NCI-H1436 treated with DMSO at 0.1 percent for 48 hours (cell line): ENCODE measurements around the gene PHF19.

Experiments used
- DNase-seq: peaks from one replicate; lab custom pipeline; 2025; lab: John Stamatoyannopoulos, UW

Gene PHF19

DNA sequence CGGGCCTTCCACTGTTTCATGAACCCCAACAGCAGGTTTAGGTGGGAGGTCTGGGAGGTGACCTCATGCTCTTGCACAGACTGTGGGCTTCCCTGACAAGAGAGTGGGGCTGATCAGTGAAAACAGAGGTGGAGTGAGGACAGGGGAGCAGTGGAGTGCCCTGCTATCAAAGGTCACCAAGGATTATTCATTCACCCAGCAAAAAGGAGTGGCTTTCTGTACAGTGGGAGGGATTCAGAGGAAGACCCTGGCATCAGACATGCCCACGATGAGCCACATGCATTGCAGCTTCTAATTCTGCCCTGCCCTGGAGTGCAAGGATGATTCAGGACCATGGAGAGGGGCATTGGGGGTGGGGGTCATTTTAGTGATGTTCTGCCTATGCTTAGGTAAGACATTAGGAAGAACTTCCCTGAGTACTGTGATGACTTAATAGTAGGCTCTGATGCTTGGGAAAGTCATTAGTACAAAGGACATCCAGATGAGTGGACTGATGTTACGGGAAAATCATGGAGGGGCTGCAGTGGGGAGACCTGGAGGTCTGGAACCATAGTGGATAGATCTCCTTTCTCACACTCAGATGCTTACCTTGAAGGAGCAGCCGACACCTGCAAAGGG, 36.8 kb upstream of the PHF19 start:
- no peak for DNase-seq

DNA sequence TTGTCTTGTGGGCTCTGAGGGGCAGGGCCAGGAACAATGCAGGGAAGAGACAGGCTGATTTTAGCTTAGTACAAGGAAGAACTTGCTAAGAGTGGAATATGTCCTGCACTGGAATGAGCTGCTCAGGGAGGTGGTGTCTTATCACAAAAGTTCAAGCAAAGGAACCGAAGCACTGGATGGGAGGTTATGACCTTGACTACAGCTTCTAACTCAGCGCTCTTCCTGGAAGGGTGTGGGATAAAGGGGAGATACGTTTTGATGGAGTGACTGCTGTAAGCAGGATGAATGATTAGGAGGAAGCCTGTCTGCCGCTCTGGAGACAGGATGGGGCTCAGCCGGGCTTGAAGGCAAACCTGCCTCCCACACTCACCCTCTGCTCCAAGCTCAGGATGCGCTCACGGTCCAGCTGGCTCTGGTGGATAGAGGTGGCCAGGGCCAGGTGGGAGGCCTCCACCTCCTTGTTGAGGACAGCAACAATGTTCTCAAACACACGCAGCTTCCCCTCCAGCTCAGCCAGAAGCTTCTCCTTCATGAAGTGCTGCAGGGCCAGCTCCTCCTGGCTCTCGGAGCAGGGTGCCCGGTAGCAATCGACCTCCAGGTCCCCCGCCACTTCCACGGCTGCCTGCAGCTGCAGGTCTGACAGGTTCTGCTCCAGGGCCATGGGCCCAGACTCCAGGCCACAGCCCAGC, 36.1 kb upstream of the PHF19 start:
- no peak for DNase-seq

DNA sequence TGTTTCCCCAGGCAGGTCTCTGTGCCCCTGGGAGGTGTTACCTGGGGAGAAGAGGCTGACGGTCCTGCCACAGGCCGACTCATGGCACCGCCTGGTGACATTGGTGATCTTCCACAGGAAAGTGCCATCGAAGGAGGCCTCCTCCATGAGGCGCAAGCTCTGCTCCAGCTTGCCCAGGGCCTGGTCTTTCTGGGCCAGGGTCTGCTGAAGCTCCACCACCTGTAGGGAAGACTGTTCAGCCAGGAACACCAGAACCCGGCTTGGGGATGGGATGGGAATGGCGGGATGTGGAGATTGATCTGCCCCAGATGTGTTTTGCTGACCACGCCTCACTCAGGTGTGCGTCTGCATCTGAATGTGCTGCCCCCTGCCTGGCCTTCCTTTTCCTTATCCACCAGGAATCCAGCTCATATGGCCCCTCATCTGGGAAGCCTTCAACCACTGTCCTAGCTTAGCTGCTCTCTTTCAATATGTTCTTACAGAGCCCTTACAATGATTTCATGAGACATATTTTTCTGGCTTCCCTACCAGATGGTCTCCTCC, 34.4 kb upstream of the PHF19 start:
- no peak for DNase-seq

GRCh38 chr9:120910643-120911042, 33.7 kb upstream of the PHF19 start:
- no peak for DNase-seq

GRCh38 chr9:120909904-120910303, 32.9 kb upstream of the PHF19 start:
- DNase-seq = no peak

DNA sequence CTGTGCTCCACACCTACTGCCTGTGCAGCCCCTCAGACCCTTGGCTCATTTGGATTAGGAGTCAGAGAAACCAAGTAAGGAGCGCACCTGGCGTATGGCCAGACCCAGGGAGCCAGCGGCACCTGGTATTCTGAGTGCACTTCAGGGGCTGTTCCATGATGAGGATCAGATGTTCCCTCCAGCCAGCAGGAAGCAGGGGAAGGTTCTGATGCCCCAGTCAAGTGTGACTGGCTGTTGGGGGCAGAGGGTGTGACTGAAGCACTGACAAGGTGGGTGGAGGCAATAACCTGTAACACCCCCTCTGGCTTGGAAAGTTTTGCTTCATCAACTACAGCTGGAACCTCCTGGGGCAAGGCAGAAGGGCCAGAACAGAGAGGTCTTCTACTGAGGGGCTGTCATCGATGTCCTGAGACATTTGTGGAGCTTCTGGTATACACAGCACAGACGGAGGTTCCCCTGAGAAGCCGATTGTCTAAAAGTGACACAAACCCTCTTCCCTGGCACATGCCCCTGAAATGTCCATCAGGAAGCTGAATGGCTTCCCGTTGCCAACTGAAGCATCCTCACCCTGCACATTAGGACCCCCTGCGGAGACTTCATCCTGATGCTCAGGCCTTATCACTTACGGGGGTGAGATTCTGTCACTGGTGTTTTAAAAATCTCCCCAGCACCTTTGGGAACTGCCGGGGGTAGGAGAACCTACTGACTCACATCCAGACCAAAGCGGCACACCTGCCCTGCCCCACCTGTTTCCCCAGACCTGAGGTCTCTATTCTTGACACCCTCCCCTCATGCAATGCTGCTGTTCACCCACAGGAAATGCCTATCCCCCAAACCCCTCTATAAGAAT, 28.6 kb upstream of the PHF19 start:
- no peak for DNase-seq

- no peak for DNase-seq
These were observed 28.0 kb upstream of the PHF19 start for GRCh38 chr9:120904978-120905301.

DNA sequence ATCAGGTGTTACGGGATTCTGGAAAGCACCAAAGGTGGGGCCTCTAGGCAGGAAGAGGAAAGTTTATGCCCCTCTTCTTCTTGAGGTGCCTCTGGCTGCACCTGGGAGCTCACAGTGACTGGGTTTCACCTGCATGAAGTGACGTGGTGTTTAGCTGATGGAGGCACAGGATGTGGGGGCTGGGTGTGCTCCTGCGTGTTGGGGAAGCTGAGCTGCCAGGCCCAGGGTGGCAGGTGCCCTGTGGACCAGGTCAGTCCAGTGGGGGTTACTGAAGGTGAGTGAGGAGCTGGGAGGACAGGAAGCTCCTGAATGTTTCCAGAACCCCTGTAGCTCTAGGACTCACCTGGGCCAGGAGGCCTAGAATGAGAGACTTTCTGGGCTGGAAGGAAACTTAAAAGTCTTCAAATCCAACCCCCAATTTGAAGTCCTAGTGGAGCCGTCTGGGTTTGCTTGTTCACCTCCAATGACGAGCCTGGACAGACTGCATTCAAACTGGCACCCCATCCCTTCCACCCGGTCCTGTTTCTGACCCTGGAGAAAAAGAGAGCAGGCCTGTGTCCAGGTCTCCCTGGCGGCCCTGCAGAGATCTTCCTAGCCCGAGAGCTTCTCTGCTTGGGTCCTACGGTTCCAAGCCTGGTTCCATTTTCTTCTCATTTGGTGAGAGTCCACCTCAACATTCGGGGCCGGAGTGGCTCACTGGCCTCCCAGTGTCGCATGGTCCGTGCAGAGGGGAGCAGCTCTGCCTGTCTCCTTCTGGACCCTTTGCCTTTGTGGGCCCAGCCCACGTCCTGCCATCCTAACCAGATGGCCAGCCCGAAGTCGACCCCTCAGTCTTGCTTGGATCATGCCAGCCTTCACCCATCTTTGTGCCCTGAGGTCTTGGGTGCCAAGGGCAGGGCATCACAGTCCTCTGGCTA, 27.3 kb upstream of the PHF19 start:
- no peak for DNase-seq

DNA sequence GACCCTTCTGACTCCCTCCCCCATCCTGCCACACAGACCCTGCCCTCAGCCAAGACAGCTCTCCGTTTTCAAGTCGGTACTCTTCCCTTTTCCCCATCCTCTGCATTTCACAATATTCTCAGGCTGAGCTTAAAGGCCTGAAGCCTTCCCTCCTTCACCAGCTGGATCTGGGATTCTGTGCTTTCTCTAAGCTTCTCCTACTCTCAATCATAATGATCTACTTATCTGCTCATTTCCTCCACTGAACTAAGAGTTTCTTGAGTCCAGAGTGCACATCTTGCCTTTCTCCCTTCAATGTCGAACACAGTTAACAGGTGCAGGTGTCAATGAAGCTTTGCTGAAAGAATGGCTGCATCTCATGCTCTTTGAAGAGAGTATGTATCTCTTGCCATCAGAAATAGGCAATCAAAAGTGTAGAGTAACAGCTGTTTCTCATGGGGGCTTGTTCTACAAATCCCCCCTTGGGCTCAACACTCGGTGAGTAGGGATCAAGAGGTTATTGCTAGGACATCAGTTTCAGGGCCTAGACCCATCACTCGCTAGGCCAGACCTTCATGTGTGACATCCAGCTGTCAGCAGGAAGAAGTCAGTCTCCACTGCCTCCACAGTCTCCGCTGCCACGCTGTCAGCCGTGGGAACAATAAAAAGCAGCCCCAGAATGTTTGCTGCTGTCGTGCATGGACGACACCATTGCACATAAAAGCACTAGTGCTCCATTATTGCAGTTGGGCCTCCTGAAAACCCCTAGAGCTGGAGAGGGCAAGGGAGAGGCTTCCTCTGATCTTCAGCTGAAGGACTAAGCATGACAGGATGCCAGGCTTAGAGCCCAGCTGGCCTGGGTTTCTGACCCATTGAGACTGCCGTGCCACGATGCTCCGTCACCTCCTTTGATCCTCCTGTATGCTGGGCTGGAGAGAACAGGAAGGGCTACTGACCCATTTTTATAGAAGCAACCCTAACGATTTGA, 25.9 kb upstream of the PHF19 start:
- DNase-seq = no peak

GRCh38 chr9:120901755-120902568, 25.0 kb upstream of the PHF19 start:
- no peak for DNase-seq

DNA sequence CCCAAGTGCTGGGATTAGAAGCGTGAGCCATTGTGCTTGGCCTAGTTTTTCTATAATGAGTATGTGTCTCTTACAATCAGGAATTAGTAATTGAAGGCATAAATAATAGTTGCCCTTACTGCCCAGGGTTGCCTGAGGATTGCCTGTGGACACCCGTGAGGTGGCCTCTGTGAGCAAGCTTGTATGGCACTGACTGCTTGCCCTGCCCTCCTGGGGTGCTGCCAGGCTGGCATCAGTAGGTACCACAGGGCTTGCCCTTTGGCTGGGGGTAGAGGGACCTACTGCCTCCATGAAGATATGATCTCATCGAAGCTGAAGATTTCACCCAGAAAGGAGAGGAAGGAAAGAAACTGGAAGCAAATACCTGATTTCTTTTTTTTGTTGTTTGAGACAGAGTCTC, 23.8 kb upstream of the PHF19 start:
- no peak for DNase-seq

- DNase-seq = no peak
These were observed 22.6 kb upstream of the PHF19 start for GRCh38 chr9:120899490-120900068.

DNA sequence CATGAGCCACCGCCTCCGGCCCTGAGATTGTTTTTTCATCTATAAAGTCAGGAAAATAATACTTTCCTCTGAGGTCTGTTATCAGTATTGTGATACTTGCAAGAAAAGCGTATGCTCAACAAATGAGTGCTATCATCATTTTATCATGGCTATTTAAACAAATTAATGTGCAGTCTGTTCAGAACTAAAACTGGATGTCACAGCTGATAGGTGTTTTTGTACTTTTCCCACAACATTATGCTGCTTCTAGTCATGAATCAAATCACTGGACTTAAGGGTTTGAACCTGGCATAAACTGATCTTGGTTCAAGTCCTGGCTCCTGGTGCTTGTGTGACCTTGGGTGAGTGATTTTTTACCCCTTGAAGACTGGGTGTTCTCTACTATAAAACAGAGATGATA, 21.4 kb upstream of the PHF19 start:
- DNase-seq = no peak

- DNase-seq = no peak
These were observed 19.0 kb upstream of the PHF19 start for GRCh38 chr9:120895951-120896350.

DNA sequence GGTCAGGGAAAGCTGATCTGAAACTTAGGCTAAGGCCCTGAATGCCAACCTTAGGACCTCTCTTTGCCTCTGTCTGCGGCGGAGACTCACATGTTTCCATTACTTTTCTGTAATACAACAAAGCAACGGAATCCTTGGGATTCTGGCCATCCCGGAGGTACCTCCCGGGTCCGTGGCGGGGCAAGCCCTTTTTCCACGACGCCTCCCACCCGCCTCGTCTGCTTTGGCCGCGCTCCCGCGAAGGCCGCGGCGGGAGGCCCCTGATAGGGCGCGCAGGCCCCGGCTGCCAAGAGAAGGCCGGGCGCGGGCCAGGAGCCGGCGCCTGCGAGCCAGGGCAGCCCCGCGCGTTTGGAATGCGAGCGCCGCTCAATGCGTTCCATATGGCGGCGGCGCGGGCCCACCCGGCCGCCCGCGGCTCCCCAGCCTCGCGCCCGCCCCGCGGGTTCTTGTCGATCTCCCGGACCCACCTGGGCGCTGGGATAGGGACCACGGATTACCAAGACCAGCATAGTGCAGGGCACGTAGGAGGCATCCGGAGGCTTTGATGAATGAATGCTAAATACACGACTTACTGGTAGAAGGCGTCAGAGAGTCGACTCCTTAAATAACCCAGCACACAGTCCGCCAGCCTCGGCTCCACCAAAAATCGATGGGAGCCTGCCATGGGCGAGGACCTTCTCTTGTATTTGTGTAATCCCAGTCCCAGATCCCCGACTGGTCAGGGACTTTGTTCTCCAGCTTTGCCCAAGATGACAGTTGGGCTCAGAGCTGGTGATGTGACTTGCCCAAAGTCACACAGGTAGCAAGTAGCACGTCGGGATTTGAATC, 17.5 kb upstream of the PHF19 start:
- no peak for DNase-seq

DNA sequence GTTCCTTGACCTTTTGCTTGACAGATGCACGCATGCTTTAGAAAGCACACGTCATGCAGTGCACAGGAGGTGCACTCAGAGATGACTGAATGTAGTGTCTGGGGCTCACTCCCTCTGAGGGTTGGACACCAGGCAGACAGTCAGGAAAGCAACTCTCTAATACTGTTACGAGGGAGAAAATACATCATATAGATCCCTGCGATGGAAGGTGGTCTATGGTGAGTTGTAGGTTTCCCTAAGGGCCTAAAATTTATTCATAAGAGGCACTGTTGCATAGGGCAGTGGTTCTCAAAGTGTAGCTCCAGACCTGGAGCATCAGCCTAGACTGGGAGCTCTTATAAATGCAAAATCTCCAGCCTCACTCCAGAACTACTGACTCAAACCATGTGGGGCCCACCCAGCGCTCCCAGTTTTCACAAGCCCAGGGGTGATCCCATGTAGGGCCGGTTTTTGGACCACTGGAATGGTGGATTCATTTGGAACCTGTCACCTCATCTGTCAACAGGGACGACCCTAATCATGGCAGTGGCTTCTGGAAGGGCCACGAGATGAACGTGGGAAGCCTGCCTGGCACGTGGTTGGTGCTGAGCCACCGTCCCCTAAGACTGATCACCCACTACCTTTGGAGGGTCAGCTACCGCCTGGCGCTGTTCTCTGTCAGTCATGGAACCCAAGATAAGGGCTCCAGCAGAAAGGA, 16.8 kb upstream of the PHF19 start:
- DNase-seq = no peak

DNA sequence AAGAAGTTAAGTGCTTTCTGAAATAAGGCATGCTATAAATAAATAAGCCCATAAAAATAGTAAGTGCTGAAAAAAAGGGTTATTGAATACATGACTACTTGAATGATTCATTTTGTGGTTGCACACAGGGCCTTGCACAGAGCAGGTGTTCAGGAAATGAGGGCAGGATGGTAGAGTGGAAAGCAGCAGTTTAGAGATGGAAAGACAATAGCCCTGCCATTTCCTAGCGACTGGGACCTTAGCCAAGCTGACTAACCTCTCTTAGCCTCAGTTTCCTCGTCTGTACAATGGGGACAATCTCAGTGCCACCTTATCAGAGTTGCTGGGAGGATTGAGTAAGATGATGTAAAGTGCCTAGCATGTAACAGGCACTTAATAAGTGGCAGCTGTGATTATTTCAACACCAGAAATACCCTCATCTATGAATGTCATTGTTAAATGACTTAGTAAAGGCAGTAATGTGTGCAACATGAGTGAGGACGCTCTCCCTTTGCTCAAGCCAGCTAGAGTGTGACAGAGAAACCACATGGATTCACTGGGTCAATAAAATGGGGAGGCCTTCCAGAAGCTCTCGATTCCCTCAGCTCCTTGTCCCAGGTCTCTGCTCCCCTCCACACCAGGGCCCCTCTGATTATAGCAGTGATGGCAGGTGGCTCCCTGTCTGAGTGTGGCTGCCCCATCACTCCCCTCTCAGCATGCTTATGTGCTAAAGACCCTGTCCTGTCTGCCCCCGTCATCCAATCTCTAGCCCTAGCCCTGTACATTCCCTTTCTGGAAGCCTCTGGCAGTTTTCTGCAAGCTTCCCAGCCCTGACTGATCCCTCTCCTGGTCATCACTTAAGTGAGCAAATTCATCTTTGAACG, 16.0 kb upstream of the PHF19 start:
- DNase-seq = peak; percentile 75
